ENCODE measurements around the gene PNRC2. TPM values are rescaled to one million over a fixed set of nuclear protein-coding genes. Genes with fewer than 3 reads are reported as not detected.
A peak's percentile ranks its signal among the peaks of the same experiment; 100 is the strongest.

Gene PNRC2
- total RNA-seq, 1 experiment from 2014 or later, result 67.7 TPM

DNA sequence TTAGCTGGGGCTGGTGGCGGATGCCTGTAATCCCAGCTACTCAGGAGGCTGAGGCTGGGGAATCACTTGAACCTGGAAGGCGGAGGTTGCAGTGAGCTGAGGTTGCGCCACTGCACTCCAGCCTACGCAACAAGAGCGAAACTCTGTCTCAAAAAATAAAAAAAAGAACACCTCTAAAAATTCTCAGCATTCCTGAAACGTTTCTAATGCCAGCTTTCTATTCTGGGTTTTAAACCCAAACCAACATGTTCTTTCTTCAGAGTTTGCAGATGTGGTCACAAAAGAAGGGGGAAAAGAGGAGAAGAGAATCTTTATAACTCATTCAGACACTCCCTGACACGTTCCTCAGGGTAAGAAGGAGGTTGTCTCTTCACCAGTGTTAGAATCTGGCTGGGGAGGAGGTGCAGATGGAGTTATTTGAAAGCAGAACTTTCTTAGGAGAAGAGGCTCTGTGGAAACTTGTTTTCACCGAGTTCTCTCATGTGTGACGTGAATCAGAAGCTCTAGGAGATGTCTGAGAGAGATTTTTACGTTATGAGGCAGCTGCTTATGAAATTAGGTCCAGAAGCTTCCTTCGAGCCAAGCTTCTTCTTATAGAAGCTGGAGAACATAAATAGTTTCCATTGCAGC is 28.7 kb upstream of the PNRC2 start:
- no peaks in the 10 kb centered on the region for H3F3A ChIP-seq (ENCODE audit: insufficient read depth, low read depth)
- H3K27ac ChIP-seq, result no peak overlapping the region
- POLR2A ChIA-PET (ENCODE audit: unreplicated experiment), result interaction anchor here (0.6 kb wide), 2 partner anchors 131 to 733 kb away, joined by 4 to 10 read pairs; no protein-coding TSS in a partner anchor
- no peaks in the 10 kb centered on the region for H4K20me1 ChIP-seq (ENCODE audit: insufficient read depth)
- H3K79me2 ChIP-seq (ENCODE audit: low read depth), result no peaks in the 10 kb centered on the region
- no peak overlapping the region for H3K4me3 ChIP-seq
- CTCF ChIA-PET, result no interaction called here
- no TSS peak for BruUV-seq (replicated peaks)
- intact Hi-C loops (cut with micrococcal nuclease; ENCODE audit: unreplicated experiment), result no loop called here
- H2AFZ ChIP-seq, result 0 out of 2 replicates have a peak overlapping the region, but pooled peaks have one; percentile 43
- no peak for TF ChIP-seq EZH2 (IDR thresholded peaks at IDR 0.05; ENCODE audit: low read depth)
- TF ChIP-seq, protein P1, sequence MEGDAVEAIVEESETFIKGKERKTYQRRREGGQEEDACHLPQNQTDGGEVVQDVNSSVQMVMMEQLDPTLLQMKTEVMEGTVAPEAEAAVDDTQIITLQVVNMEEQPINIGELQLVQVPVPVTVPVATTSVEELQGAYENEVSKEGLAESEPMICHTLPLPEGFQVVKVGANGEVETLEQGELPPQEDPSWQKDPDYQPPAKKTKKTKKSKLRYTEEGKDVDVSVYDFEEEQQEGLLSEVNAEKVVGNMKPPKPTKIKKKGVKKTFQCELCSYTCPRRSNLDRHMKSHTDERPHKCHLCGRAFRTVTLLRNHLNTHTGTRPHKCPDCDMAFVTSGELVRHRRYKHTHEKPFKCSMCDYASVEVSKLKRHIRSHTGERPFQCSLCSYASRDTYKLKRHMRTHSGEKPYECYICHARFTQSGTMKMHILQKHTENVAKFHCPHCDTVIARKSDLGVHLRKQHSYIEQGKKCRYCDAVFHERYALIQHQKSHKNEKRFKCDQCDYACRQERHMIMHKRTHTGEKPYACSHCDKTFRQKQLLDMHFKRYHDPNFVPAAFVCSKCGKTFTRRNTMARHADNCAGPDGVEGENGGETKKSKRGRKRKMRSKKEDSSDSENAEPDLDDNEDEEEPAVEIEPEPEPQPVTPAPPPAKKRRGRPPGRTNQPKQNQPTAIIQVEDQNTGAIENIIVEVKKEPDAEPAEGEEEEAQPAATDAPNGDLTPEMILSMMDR (conservative IDR thresholded peaks at IDR 0.05), result no peak
- no peaks in the 10 kb centered on the region for H3K4me1 ChIP-seq (replicated peaks; ENCODE audit: insufficient read depth)
- H3K27me3 ChIP-seq (ENCODE audit: insufficient read depth, low read depth), result no peaks in the 10 kb centered on the region
- no peak overlapping the region for H3K4me2 ChIP-seq
- no peaks in the 10 kb centered on the region for H3K36me3 ChIP-seq (ENCODE audit: low read depth)
- no peak for DNase-seq
- H3K9me3 ChIP-seq (ENCODE audit: insufficient read depth, low read depth), result no peaks in the 10 kb centered on the region
- no peaks in the 10 kb centered on the region for H3K9me2 ChIP-seq (ENCODE audit: insufficient read depth)

GRCh38 chr1:23931491-23931880 is 28.1 kb upstream of the PNRC2 start:
- H3K27ac ChIP-seq, result no peak overlapping the region
- CTCF ChIA-PET, result no interaction called here

DNA sequence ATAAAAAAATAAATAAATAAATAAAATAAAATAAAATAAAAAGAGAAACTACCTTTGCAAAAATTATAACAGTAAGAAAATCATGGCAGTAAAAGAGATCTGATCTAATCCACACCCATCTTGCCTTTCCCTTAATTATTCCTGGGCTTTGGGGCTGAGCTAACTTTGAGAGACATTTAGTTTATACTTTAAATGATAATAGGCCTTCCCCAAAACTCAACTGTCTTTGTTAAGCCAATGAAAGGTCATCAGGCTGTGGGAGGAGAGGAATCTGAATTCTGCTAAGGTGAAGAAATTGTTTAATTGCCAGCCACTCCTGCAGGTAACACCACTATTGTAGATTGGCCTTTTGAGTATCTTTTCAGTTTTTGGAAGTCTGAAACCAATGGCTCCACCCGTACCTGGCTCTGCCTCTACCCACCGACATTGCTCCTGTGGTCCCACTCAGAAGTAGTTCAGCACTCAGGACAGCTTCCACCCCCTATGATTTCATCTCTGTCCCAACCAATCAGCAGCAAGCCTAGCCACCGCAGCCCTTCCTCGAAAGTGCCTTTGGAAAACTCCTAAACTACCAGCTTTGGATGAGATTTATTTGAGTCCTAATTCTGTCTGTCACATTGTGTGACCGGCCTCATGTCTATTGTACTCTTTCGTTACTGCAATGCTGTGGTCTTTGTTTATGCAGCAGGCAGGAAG is 23.0 kb upstream of the PNRC2 start:
- POLR2A ChIA-PET (ENCODE audit: unreplicated experiment), result no interaction called here
- Histone ChIP-seq H4K20me1 (ENCODE audit: insufficient read depth) (no peaks in the 10 kb centered on the region), H3K79me2 (ENCODE audit: low read depth) (no peaks in the 10 kb centered on the region), H3K4me2 (no peak overlapping the region), H3F3A (ENCODE audit: insufficient read depth, low read depth) (no peaks in the 10 kb centered on the region), H3K36me3 (ENCODE audit: low read depth) (no peaks in the 10 kb centered on the region), H3K27me3 (ENCODE audit: insufficient read depth, low read depth) (no peaks in the 10 kb centered on the region), H2AFZ (no peak overlapping the region), H3K9me3 (ENCODE audit: insufficient read depth, low read depth) (no peaks in the 10 kb centered on the region), H3K27ac (no peak overlapping the region), H3K4me3 (no peak overlapping the region), H3K4me1 (replicated peaks; ENCODE audit: insufficient read depth) (no peaks in the 10 kb centered on the region), H3K9me2 (ENCODE audit: insufficient read depth) (no peaks in the 10 kb centered on the region)
- CTCF ChIA-PET, result no interaction called here
- BruUV-seq (replicated peaks), result no TSS peak
- DNase-seq, result no peak
- intact Hi-C loops (cut with micrococcal nuclease; ENCODE audit: unreplicated experiment), result no loop called here
- no peak for TF ChIP-seq EZH2 (IDR thresholded peaks at IDR 0.05; ENCODE audit: low read depth)
- TF ChIP-seq, protein P1 (conservative IDR thresholded peaks at IDR 0.05), result no peak

More at GRCh38 chr1:23931491-23931880, 28.1 kb upstream of the PNRC2 start:
- Histone ChIP-seq H3K9me2 (ENCODE audit: insufficient read depth) (no peaks in the 10 kb centered on the region), H3K9me3 (ENCODE audit: insufficient read depth, low read depth) (no peaks in the 10 kb centered on the region), H3K4me2 (no peak overlapping the region), H3K4me3 (no peak overlapping the region), H2AFZ (0 out of 2 replicates have a peak overlapping the region, but pooled peaks have one; percentile 43), H3K36me3 (ENCODE audit: low read depth) (no peaks in the 10 kb centered on the region), H4K20me1 (ENCODE audit: insufficient read depth) (no peaks in the 10 kb centered on the region), H3K4me1 (replicated peaks; ENCODE audit: insufficient read depth) (no peaks in the 10 kb centered on the region), H3K79me2 (ENCODE audit: low read depth) (no peaks in the 10 kb centered on the region), H3F3A (ENCODE audit: insufficient read depth, low read depth) (no peaks in the 10 kb centered on the region), H3K27me3 (ENCODE audit: insufficient read depth, low read depth) (no peaks in the 10 kb centered on the region)
- intact Hi-C loops (cut with micrococcal nuclease; ENCODE audit: unreplicated experiment), result no loop called here
- no TSS peak for BruUV-seq (replicated peaks)
- no peak for DNase-seq
- POLR2A ChIA-PET (ENCODE audit: unreplicated experiment), result interaction anchor here (0.6 kb wide), 2 partner anchors 132 to 733 kb away, joined by 4 to 10 read pairs; no protein-coding TSS in a partner anchor
- TF ChIP-seq, protein P1 (conservative IDR thresholded peaks at IDR 0.05), result no peak
- no peak for TF ChIP-seq EZH2 (IDR thresholded peaks at IDR 0.05; ENCODE audit: low read depth)

Data from PC-9 (cell line).